Fibroblast of skin of left quadriceps (primary cell): ENCODE results near the gene TSTD2.

ENCODE experiments used
- DNase-seq, 2 experiments: peaks; one replicate each; pipeline ENCODE4 v3.0.0-alpha.2; 2013; ENCODE audit warnings: low read depth in 2 of 2

TSTD2 gene

GRCh38 chr9:97632985-97633858, at the start of gene TSTD2, which contains the start of gene NCBP1:
TSS of gene TSTD2 (minus strand) at chr9:97633368. CDS start at chr9:97627562, 5,806 bp downstream.
TSS of gene NCBP1 (plus strand) at chr9:97633821. CDS start at chr9:97633882, 61 bp downstream.
- peak; percentile 97 for DNase-seq

DNA sequence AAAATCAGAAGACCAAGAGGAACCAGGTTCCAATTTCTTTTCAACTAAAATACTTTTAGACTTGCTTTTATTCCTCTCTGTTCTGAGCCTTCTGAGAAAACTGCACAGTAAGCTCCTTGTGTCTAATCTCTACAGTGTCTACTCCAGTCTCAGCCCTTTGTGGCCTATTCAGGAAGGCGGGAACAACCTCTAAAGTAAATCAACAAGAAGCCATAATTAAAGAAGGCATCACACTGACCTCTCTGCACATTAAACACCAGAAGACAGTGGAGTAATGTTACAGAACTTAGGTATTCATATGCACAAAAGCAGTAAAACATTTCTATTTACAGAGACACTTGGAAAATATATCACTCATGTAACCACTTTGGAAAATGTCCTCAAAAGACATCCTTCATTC, 49.1 kb upstream of the TSTD2 start:
- DNase-seq = no peak

GRCh38 chr9:97675655-97676054, 42.5 kb upstream of the TSTD2 start:
- no peak for DNase-seq

DNA sequence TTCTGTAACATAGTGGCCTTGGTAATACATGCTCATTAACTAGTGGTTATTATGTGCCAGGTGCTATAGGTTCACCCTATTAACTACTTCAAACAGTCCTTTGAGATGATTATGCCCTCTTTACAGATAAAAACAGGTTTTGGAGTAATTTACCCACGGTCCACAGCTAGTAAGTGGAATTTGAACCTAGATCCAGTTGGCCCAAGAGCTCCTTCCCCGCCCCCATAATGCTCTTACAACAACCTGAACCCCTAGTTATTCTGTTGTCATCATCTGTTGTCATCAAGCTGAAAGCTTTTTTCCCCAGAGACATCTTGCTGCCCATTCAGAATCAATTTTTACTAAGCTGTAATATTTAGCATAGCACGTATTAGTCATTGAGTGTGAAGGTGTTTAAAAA, 40.8 kb upstream of the TSTD2 start:
- no peak for DNase-seq

DNA sequence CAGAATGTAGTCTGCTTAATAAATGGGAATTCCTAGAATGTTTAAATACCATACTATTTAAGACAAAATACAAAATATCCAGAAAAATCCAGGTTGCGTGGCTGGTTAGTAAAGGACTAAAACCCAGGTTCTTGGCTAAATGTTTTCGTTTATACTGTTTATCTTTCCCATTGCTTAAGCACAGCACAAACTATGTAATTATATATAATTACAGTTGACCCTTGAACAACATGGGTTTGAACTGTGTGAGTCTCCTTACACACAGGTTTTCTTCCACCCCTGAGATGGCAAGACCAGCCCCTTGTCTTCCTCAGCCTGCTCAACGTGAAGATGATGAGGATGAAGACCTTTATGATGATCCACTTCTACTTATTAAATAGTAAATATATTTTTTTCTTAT, 39.2 kb upstream of the TSTD2 start:
- no peak for DNase-seq

DNA sequence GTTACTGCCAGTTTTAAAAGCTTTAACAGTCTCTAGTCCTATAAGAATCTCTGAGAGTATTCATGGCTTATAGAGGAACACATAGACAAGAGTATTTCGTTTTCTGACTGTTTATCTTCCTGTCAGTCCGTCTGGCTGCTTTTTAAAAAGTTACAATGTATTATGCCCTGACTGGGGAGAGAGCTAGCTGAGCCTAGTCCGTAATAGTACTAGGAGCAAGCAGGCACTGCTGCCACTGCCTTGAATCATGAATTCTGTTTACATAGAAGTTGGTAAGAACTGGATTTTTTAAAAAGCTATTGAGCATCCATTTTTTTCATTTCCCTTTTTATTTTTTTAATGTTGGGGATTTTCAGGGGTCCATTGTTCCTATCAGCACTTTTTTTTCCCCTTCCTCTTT, 37.4 kb upstream of the TSTD2 start:
- DNase-seq = no peak

- no peak for DNase-seq
These were observed 35.3 kb upstream of the TSTD2 start for GRCh38 chr9:97668485-97668884.

GRCh38 chr9:97666907-97667686, 33.9 kb upstream of the TSTD2 start:
- no peak for DNase-seq

DNA sequence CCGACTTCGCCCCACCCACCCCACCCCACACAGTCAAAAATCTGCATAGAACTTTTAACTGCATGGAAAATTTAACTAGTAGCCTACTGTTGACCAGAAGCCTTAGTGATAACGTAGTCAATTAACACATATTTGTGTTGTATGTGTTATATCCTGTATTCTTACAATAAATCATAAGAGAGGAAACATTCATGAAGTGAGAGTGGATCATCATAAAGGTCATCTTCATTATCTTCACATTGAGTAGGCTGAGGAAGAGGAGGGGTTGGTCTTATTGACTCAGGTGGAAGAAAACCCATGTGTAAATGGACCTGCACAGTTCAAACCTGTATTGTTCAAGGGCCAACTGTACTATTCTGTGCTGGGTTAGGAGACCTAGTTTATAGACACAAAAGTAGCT, 32.6 kb upstream of the TSTD2 start:
- DNase-seq = no peak

DNA sequence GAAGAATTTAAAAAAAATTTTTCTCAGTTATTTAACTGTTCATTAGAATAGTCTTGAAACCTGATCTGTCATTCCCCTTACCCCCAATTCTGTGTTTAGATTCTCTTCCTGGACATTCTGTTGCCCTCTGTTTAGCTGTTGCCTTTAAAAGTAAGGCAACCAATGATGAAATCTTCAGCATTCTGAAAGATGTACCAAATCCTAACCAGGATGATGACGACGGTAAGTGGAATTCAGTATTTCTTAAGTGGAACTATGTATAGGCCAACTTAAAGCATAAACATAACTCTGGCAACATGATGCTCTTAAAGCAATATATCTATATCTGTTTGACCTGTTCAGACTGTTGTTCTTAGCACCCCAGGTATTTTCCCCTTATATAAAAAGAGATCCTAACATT, 27.7 kb upstream of the TSTD2 start:
- DNase-seq = no peak

DNA sequence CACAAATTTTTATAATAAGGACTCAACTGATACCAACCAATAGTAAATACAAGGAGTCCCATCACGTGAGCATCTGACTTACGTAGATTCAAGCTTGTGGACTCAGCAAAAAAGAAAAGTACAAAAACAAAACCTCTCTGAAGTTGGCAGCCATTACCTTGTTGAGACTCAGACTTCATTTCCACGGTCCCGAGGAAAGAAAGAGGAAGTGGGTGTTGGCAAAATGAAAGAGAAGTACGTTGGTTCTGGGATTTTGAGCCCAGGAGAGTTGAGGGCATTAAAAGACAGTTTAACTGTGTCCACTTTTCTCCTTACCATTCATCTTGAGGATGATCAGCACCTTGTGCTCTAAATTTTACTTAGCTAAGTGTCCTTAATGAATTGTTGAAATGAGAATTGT, 27.2 kb upstream of the TSTD2 start:
- no peak for DNase-seq

DNA sequence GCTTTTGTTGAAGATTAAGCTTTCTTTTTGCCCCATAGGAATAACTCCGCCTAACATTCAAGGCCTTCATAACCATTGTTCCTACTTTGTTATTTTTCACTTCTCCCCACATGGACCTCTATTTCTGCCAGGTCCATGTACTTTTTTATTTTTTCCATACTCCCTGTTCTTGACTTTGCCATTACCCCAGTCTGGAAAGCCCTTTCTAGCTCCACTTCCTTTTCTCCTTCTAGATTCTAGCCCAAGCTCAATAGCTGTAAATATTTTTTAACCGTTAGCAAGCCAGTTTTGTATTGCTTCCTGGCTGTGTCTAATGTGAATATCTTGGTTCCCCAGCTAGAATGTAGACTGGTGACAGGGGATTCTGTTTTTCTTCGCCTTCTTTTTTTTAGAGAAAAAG, 26.6 kb upstream of the TSTD2 start:
- DNase-seq = no peak

GRCh38 chr9:97658707-97659106, 25.5 kb upstream of the TSTD2 start:
- DNase-seq = no peak

DNA sequence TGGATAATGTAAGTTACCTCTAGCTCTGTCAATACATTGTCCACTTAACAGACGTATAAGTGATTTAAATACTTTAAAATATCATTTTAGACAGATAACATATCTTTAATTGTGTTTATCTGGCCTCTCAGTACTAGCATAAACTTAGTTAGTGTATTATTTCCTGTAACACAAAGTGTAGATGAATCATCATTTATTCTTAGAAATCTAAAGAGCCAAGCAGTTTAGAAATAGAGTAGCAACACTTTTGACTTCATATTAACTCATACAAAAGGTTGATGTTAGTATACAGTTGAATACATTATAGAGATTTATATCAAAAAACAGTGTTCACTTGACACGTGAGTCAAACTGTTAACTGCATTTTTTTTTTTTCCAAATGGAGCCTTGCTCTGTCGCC, 18.5 kb upstream of the TSTD2 start:
- no peak for DNase-seq

- no peak for DNase-seq
These were observed 14.8 kb upstream of the TSTD2 start for GRCh38 chr9:97647996-97648395.

DNA sequence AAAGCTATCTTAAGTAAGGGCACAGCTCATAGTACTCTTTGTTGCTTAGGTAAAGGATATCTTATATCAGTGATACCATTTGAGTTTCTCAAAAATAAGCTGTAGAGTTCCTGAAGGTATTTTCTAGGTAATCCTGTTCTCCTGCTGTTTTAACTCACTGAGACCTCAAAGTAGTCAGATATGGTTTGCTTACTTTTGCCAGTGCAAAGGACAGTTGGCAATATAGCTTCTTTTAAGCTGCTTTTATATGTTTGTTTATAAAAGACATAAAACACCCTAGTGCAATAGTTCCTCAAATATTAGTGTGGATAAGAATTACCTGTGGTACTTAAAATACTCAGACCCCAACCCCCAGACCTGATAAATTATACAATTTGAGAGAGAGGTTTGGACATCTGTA, 12.6 kb upstream of the TSTD2 start:
- DNase-seq = no peak

DNA sequence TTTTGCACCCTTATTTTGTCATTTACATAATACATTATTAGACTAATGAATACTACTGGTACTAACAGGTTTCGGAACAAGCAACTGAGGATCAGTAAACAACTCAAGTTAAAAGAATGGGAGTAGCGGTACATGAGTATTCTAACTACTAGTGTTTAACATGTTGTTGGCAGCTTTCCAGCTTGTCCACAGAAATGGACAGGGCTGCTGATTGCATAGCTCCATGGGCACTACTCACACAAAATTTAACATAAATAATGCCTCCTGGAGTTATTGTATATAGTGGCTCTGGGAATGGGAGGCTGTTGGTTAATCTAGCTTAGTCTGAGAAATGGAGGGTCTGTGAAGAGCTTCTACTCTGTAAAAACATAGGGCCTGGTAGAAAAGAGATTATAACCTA, 7.2 kb upstream of the TSTD2 start:
- DNase-seq = no peak

- no peak for DNase-seq
These were observed 5.5 kb upstream of the TSTD2 start for GRCh38 chr9:97638666-97639065.

DNA sequence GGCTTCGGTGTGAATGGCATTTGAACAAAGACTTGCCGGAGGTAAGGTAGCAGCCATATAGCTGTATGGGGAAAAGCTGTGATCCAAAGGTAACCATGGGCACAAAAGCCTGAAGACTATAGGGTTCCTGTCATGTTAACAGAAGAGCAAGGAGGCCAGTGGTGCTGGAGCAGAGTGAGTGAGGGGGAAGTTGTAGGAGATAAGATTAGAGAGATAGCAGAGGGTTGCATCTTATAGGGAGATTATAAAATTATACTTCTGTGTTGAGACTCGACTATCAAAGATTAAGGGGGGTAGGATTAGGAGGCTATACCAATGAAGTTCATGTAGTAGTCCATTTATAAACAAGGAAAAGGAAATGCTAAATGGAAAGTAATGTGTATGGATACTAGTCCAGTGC, 3.7 kb upstream of the TSTD2 start:
- DNase-seq = no peak

- DNase-seq = no peak
These were observed 1.9 kb upstream of the TSTD2 start for GRCh38 chr9:97635026-97635425.

DNA sequence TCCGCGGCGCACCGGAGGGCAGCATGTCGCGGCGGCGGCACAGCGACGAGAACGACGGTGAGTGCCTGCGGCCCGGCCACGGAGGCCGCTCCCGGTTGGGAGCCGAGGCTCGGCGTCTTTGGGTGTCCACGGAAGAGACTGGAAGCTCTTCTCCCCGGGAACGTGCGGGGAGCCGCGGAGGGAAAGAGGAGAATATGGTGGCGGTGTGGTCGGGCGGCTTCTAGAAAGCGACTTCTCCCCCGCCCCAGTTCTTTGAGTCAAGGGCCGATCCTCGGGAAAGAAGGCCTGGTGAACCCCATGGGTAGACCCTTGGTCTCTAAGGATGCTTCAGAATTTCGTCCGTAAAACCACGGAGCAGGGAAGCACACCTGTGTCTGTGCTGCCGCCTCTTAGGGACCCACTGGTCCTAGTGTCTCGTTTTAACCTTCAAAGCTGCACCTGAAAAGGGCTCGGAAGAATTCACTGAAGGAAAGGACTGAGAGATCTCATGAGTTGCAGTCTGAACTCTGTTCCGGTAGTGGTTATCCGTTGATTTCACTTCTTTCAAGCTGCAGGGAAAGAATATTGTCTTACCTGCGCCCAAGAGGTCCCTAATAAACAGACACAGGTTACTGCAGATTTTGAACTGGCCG, 807 bp upstream of the TSTD2 start:
- DNase-seq = no peak

GRCh38 chr9:97632248-97632984, 752 bp downstream of the TSTD2 start:
- DNase-seq = peak; percentile 57 to 59
